ENCODE results near the gene RNF17. TPM values are rescaled to one million over a fixed set of nuclear protein-coding genes. Genes with fewer than 3 reads are reported as not detected.

RNF17 gene
- total RNA-seq, 1 experiment from 2014 or later: not detected

- no TSS peak for BruUV-seq (replicated peaks)
- no peaks in the 10 kb centered on the region for H3K36me3 Mint-ChIP-seq (ENCODE audit: insufficient read depth, unreplicated experiment)
These were observed 45.6 kb upstream of the RNF17 start for GRCh38 chr13:24718192-24718965.

GRCh38 chr13:24719139-24719538 is 44.8 kb upstream of the RNF17 start:
- TF ChIP-seq, protein P1, sequence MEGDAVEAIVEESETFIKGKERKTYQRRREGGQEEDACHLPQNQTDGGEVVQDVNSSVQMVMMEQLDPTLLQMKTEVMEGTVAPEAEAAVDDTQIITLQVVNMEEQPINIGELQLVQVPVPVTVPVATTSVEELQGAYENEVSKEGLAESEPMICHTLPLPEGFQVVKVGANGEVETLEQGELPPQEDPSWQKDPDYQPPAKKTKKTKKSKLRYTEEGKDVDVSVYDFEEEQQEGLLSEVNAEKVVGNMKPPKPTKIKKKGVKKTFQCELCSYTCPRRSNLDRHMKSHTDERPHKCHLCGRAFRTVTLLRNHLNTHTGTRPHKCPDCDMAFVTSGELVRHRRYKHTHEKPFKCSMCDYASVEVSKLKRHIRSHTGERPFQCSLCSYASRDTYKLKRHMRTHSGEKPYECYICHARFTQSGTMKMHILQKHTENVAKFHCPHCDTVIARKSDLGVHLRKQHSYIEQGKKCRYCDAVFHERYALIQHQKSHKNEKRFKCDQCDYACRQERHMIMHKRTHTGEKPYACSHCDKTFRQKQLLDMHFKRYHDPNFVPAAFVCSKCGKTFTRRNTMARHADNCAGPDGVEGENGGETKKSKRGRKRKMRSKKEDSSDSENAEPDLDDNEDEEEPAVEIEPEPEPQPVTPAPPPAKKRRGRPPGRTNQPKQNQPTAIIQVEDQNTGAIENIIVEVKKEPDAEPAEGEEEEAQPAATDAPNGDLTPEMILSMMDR (IDR thresholded peaks at IDR 0.05; ENCODE audit: unreplicated experiment): no peak
- intact Hi-C loops (cut with micrococcal nuclease): no loop called here
- no TSS peak for BruUV-seq (replicated peaks)
- H3K9me3 Mint-ChIP-seq (ENCODE audit: unreplicated experiment): no peaks in the 10 kb centered on the region
- H3K4me1 Mint-ChIP-seq (ENCODE audit: insufficient read depth, unreplicated experiment): no peaks in the 10 kb centered on the region
- no peaks in the 10 kb centered on the region for H3K36me3 Mint-ChIP-seq (ENCODE audit: insufficient read depth, unreplicated experiment)
- POLR2A ChIA-PET: no interaction called here
- peaks cover 9% of the 10 kb centered on the region for H3K27me3 Mint-ChIP-seq (ENCODE audit: insufficient read depth, unreplicated experiment)
- CTCF ChIA-PET: interaction anchor here (0.6 to 1.2 kb wide), 5 partner anchors 9 to 509 kb away, joined by 3 to 7 read pairs (median 3); no protein-coding TSS in a partner anchor
- H3K27ac Mint-ChIP-seq (ENCODE audit: low read depth, unreplicated experiment): no peak overlapping the region
- no peak overlapping the region for H3K4me3 Mint-ChIP-seq (ENCODE audit: unreplicated experiment)
- DNase-seq (ENCODE audit: unreplicated experiment): no peak

More at GRCh38 chr13:24718192-24718965, 45.6 kb upstream of the RNF17 start:
- Mint-ChIP-seq H3K4me3 (ENCODE audit: unreplicated experiment) (no peak overlapping the region), H3K4me1 (ENCODE audit: insufficient read depth, unreplicated experiment) (no peaks in the 10 kb centered on the region), H3K9me3 (ENCODE audit: unreplicated experiment) (no peaks in the 10 kb centered on the region), H3K27me3 (ENCODE audit: insufficient read depth, unreplicated experiment) (peaks cover 9% of the 10 kb centered on the region), H3K27ac (ENCODE audit: low read depth, unreplicated experiment) (no peak overlapping the region)
- ChIA-PET CTCF (interaction anchor here (0.7 to 0.9 kb wide), 2 partner anchors 24 to 373 kb away, joined by 3 read pairs; no protein-coding TSS in a partner anchor), POLR2A (no interaction called here)
- DNase-seq (ENCODE audit: unreplicated experiment): no peak
- intact Hi-C loops (cut with micrococcal nuclease): no loop called here
- TF ChIP-seq, protein P1 (IDR thresholded peaks at IDR 0.05; ENCODE audit: unreplicated experiment): no peak

- BruUV-seq (replicated peaks): no TSS peak
- Mint-ChIP-seq H3K9me3 (ENCODE audit: unreplicated experiment) (no peaks in the 10 kb centered on the region), H3K4me3 (ENCODE audit: unreplicated experiment) (no peak overlapping the region), H3K27ac (ENCODE audit: low read depth, unreplicated experiment) (no peak overlapping the region), H3K4me1 (ENCODE audit: insufficient read depth, unreplicated experiment) (no peaks in the 10 kb centered on the region), H3K36me3 (ENCODE audit: insufficient read depth, unreplicated experiment) (no peaks in the 10 kb centered on the region), H3K27me3 (ENCODE audit: insufficient read depth, unreplicated experiment) (peaks cover 9% of the 10 kb centered on the region)
- ChIA-PET POLR2A (interaction anchor here (0.6 kb wide), 2 partner anchors 8 to 37 kb away, joined by 3 read pairs; no protein-coding TSS in a partner anchor), CTCF (interaction anchor here (0.9 to 1.3 kb wide), 4 partner anchors 25 to 246 kb away, joined by 3 read pairs; no protein-coding TSS in a partner anchor)
- intact Hi-C loops (cut with micrococcal nuclease): loop anchor here (10.0 kb wide), 1 partner anchor 498 kb away; no protein-coding TSS in a partner anchor
- no peak for DNase-seq (ENCODE audit: unreplicated experiment)
- TF ChIP-seq, protein P1 (IDR thresholded peaks at IDR 0.05; ENCODE audit: unreplicated experiment): no peak
These were observed 40.8 kb upstream of the RNF17 start for GRCh38 chr13:24723206-24723605.

- TF ChIP-seq, protein P1 (IDR thresholded peaks at IDR 0.05; ENCODE audit: unreplicated experiment): no peak
- H3K27ac Mint-ChIP-seq (ENCODE audit: low read depth, unreplicated experiment): no peak overlapping the region
- no peak for DNase-seq (ENCODE audit: unreplicated experiment)
- intact Hi-C loops (cut with micrococcal nuclease): loop anchor here (5.0 to 10.0 kb wide), 2 partner anchors 32 to 500 kb away; no protein-coding TSS in a partner anchor
- peaks cover 9% of the 10 kb centered on the region for H3K27me3 Mint-ChIP-seq (ENCODE audit: insufficient read depth, unreplicated experiment)
- no peak overlapping the region for H3K4me3 Mint-ChIP-seq (ENCODE audit: unreplicated experiment)
- no peaks in the 10 kb centered on the region for H3K4me1 Mint-ChIP-seq (ENCODE audit: insufficient read depth, unreplicated experiment)
- H3K36me3 Mint-ChIP-seq (ENCODE audit: insufficient read depth, unreplicated experiment): no peaks in the 10 kb centered on the region
- BruUV-seq (replicated peaks): no TSS peak
- ChIA-PET POLR2A (interaction anchor here (0.6 kb wide), 1 partner anchor 222 kb away, joined by 3 read pairs; no protein-coding TSS in a partner anchor), CTCF (interaction anchor here (0.5 to 3.1 kb wide), 5 partner anchors 30 to 243 kb away, joined by 3 to 24 read pairs (median 3); no protein-coding TSS in a partner anchor)
- no peaks in the 10 kb centered on the region for H3K9me3 Mint-ChIP-seq (ENCODE audit: unreplicated experiment)
These were observed 39.3 kb upstream of the RNF17 start for GRCh38 chr13:24724714-24725113.

Data from MCF 10A (cell line).